Progenitor cell of endocrine pancreas (in vitro differentiated cells): ENCODE data around the gene CDKL5. TPM values are rescaled to one million over a fixed set of nuclear protein-coding genes. Genes with fewer than 3 reads are reported as not detected.

ENCODE experiments used
- DNase-seq: peaks from one replicate; pipeline ENCODE4 v3.0.0; 2021; ENCODE audit warnings: low spot score; ENCODE audit not compliant: unreplicated experiment
- H3K27ac Mint-ChIP-seq: 2 replicates; pipeline ENCODE4 v1.8.0; 2021; ENCODE audit warnings: mild to moderate bottlenecking, moderate library complexity, mixed read lengths
- H3K27me3 Mint-ChIP-seq: 2 replicates; pipeline ENCODE4 v1.8.0; 2021; ENCODE audit warnings: mixed read lengths
- H3K36me3 Mint-ChIP-seq: 2 replicates; pipeline ENCODE4 v1.8.0; 2022; ENCODE audit warnings: mixed read lengths; ENCODE audit not compliant: insufficient read depth
- H3K4me1 Mint-ChIP-seq: 2 replicates; pipeline ENCODE4 v1.8.0; 2021; ENCODE audit warnings: low read depth, mixed read lengths
- H3K4me3 Mint-ChIP-seq: 2 replicates; pipeline ENCODE4 v1.8.0; 2021; ENCODE audit warnings: low read depth, mild to moderate bottlenecking, moderate library complexity, mixed read lengths
- H3K9me3 Mint-ChIP-seq: 2 replicates; pipeline ENCODE4 v1.8.0; 2021; ENCODE audit warnings: low read depth, mixed read lengths
- CTCF ChIP-seq: fragments of 200-600 bp; sonication (generic); IDR thresholded peaks from one replicate; pipeline ENCODE4 v1.5.0; 2021; ENCODE audit warnings: antibody characterized with exemption, mild to moderate bottlenecking; ENCODE audit not compliant: unreplicated experiment
- total RNA-seq: library from RNA; stranded (reverse); gene quantifications from 2 replicates; pipeline ENCODE4 v1.2.1, GENCODE V29; 2021

CDKL5 gene
- total RNA-seq, 1 donor from 2014 or later, result 21.9 TPM

DNA sequence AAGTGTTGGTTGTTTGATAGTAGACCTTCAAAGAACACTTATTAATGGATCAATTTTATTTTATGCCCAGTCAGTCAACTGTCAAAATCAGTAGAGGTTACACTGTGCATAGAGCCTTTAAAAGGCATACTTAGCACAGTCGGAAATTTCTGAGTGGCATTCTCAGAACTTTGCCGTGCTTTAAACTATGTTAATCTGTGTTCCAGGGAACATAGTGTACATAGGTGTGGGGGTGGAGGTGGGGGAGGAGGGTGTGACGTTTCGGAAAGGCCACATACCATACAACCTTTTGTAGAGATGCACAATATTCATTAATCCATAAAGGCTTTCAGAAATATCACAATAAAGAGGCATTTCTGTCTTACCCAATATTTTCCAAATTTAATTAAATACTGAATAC is 170.7 kb downstream of the CDKL5 start:
- peaks cover 8% of the 10 kb centered on the region for H3K36me3 Mint-ChIP-seq
- peaks cover 9% of the 10 kb centered on the region for H3K4me1 Mint-ChIP-seq
- no peak for TF ChIP-seq CTCF
- H3K4me3 Mint-ChIP-seq, result no peak overlapping the region
- H3K9me3 Mint-ChIP-seq, result peaks cover 25% of the 10 kb centered on the region
- H3K27ac Mint-ChIP-seq, result peak overlapping the region; percentile 8
- DNase-seq, result no peak
- H3K27me3 Mint-ChIP-seq, result no peaks in the 10 kb centered on the region

GRCh38 chrX:18598413-18598812 is 173.0 kb downstream of the CDKL5 start:
- no peak for DNase-seq
- peaks cover 4% of the 10 kb centered on the region for H3K4me1 Mint-ChIP-seq

DNA sequence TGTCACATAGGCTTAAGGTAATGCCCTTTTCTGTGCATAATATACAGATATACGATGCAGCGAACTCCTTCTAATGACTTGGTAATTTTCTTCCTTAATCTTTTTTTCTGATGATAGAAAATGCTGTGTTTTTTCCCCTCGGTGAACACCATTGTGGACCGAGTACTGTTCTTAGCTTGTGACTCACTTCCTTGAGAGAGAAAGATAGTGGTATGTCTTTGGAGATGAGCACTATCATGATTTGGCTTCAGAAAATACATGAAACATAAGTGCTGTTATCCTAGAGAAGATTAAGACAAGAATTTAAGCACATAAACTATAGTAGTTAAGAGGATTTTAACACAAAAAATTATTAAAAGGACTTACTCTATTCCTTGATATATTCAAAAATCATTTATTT is 182.6 kb downstream of the CDKL5 start:
- no peak for TF ChIP-seq CTCF
- Mint-ChIP-seq H3K4me3 (no peak overlapping the region), H3K36me3 (peaks cover 25% of the 10 kb centered on the region), H3K27ac (no peak overlapping the region), H3K9me3 (peaks cover 11% of the 10 kb centered on the region), H3K27me3 (no peaks in the 10 kb centered on the region), H3K4me1 (no peaks in the 10 kb centered on the region)
- no peak for DNase-seq

More at GRCh38 chrX:18598413-18598812, 173.0 kb downstream of the CDKL5 start:
- H3K27me3 Mint-ChIP-seq, result no peaks in the 10 kb centered on the region
- no peak overlapping the region for H3K4me3 Mint-ChIP-seq
- no peak for TF ChIP-seq CTCF
- peaks cover 8% of the 10 kb centered on the region for H3K36me3 Mint-ChIP-seq
- H3K9me3 Mint-ChIP-seq, result peaks cover 17% of the 10 kb centered on the region
- H3K27ac Mint-ChIP-seq, result no peak overlapping the region

DNA sequence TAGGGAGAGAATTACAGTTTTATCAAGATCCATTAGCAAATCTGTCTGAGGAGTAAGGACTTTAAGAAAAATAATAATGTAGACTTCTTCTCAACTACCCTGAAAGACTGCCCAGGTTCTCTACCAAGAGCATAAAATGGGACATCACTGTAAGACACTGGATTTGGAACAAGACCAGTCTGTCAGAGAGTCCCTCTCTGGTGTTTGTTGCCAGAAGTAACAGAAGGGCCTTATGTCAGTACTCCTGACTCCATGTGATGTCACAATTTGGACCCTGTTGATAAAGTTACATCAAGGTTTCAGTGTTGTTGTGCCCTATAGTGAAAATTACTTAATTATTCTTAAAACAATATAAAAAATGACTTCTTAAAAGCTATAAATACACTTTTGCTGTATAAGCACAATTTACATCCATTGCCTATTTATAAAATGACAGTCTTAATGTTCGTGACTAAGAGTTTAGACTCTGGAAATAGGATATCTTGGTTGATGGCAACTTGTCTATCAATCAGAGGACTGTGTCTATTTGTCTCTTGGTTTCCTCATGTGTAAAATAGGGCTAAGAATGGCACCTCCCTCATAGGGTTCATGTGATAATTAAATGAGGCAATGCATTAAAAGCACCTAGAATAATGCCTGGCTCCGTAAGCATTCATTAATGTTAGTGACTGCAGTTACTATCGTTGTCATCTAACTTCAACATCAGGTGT is 188.7 kb downstream of the CDKL5 start:
- no peak overlapping the region for H3K27ac Mint-ChIP-seq

More for the DNA sequence above, 188.7 kb downstream of the CDKL5 start:
- TF ChIP-seq CTCF, result no peak
- Mint-ChIP-seq H3K27me3 (no peaks in the 10 kb centered on the region), H3K36me3 (peaks cover 24% of the 10 kb centered on the region), H3K4me1 (peaks cover 17% of the 10 kb centered on the region), H3K9me3 (peaks cover 27% of the 10 kb centered on the region), H3K4me3 (no peak overlapping the region)
- DNase-seq, result no peak
